ENCODE data around the gene C12orf43.

C12orf43 gene

DNA sequence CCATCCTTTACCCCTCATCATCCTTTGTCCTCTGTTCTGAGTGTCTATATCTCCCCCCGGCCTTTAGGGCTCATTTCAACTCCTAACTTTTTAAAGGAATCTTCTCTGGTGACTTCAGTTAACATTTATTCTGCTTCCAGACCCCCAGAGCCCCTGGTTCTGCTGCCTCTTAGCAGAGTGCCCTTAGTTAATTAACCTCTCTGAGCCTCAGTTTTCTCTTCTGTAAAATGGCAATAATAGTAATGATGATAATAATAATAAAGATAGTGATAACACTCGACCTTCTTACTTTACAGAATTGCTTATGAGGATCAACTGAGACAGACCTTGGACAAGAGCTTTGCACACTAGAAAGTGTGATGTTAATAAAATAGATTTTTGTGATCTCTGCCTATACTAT is 6.4 kb upstream of the C12orf43 start (continued):
- TF ChIP-seq, protein P1, sequence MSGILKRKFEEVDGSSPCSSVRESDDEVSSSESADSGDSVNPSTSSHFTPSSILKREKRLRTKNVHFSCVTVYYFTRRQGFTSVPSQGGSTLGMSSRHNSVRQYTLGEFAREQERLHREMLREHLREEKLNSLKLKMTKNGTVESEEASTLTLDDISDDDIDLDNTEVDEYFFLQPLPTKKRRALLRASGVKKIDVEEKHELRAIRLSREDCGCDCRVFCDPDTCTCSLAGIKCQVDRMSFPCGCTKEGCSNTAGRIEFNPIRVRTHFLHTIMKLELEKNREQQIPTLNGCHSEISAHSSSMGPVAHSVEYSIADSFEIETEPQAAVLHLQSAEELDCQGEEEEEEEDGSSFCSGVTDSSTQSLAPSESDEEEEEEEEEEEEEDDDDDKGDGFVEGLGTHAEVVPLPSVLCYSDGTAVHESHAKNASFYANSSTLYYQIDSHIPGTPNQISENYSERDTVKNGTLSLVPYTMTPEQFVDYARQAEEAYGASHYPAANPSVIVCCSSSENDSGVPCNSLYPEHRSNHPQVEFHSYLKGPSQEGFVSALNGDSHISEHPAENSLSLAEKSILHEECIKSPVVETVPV (CRISPR knock-in tag; IDR thresholded peaks at IDR 0.05) = no peak

DNA sequence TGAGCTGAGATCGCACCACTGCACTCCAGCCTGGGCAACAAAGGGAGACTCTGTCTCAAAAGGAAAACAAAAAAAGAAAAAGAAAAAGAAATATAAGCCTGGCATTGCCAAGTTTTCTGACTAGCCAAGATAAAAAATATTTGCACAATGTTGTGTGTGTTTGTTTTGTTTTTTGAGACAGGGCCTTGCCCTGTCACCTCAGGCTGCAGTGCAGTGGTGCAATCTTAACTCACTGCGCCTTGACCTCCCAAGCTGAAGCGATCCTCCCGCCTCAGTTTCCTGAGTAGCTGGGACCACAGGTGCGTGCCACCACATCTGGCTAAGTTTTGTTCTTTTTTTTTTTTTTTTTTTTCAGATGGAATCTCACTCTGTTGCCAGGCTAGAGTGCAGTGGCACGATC is 5.5 kb upstream of the C12orf43 start:
- no peak for ATAC-seq
- no peak for TF ChIP-seq ZFP3 (CRISPR knock-in tag; IDR thresholded peaks at IDR 0.05)
- no peak for TF ChIP-seq ISL1 (CRISPR knock-in tag; IDR thresholded peaks at IDR 0.05)
- TF ChIP-seq, protein P2, sequence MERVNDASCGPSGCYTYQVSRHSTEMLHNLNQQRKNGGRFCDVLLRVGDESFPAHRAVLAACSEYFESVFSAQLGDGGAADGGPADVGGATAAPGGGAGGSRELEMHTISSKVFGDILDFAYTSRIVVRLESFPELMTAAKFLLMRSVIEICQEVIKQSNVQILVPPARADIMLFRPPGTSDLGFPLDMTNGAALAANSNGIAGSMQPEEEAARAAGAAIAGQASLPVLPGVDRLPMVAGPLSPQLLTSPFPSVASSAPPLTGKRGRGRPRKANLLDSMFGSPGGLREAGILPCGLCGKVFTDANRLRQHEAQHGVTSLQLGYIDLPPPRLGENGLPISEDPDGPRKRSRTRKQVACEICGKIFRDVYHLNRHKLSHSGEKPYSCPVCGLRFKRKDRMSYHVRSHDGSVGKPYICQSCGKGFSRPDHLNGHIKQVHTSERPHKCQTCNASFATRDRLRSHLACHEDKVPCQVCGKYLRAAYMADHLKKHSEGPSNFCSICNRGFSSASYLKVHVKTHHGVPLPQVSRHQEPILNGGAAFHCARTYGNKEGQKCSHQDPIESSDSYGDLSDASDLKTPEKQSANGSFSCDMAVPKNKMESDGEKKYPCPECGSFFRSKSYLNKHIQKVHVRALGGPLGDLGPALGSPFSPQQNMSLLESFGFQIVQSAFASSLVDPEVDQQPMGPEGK (CRISPR knock-in tag; IDR thresholded peaks at IDR 0.05; ENCODE audit: borderline replicate concordance) = no peak
- no peak for TF ChIP-seq SNAI2 (CRISPR knock-in tag; IDR thresholded peaks at IDR 0.05)
- TF ChIP-seq, protein P3, sequence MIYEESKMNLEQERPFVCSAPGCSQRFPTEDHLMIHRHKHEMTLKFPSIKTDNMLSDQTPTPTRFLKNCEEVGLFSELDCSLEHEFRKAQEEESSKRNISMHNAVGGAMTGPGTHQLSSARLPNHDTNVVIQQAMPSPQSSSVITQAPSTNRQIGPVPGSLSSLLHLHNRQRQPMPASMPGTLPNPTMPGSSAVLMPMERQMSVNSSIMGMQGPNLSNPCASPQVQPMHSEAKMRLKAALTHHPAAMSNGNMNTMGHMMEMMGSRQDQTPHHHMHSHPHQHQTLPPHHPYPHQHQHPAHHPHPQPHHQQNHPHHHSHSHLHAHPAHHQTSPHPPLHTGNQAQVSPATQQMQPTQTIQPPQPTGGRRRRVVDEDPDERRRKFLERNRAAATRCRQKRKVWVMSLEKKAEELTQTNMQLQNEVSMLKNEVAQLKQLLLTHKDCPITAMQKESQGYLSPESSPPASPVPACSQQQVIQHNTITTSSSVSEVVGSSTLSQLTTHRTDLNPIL (CRISPR knock-in tag; IDR thresholded peaks at IDR 0.05; ENCODE audit: low read depth) = no peak
- TF ChIP-seq RARB (CRISPR knock-in tag; IDR thresholded peaks at IDR 0.05) = no peak
- no peak for TF ChIP-seq GLIS3 (CRISPR knock-in tag; IDR thresholded peaks at IDR 0.05)
- TF ChIP-seq ZNF8 (CRISPR knock-in tag; IDR thresholded peaks at IDR 0.05) = no peak
- no peak for TF ChIP-seq ZNF565 (CRISPR knock-in tag; conservative IDR thresholded peaks at IDR 0.05; ENCODE audit: low read depth)
- TF ChIP-seq, protein P4, sequence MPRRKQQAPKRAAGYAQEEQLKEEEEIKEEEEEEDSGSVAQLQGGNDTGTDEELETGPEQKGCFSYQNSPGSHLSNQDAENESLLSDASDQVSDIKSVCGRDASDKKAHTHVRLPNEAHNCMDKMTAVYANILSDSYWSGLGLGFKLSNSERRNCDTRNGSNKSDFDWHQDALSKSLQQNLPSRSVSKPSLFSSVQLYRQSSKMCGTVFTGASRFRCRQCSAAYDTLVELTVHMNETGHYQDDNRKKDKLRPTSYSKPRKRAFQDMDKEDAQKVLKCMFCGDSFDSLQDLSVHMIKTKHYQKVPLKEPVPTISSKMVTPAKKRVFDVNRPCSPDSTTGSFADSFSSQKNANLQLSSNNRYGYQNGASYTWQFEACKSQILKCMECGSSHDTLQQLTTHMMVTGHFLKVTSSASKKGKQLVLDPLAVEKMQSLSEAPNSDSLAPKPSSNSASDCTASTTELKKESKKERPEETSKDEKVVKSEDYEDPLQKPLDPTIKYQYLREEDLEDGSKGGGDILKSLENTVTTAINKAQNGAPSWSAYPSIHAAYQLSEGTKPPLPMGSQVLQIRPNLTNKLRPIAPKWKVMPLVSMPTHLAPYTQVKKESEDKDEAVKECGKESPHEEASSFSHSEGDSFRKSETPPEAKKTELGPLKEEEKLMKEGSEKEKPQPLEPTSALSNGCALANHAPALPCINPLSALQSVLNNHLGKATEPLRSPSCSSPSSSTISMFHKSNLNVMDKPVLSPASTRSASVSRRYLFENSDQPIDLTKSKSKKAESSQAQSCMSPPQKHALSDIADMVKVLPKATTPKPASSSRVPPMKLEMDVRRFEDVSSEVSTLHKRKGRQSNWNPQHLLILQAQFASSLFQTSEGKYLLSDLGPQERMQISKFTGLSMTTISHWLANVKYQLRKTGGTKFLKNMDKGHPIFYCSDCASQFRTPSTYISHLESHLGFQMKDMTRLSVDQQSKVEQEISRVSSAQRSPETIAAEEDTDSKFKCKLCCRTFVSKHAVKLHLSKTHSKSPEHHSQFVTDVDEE (CRISPR knock-in tag; IDR thresholded peaks at IDR 0.05) = no peak

DNA sequence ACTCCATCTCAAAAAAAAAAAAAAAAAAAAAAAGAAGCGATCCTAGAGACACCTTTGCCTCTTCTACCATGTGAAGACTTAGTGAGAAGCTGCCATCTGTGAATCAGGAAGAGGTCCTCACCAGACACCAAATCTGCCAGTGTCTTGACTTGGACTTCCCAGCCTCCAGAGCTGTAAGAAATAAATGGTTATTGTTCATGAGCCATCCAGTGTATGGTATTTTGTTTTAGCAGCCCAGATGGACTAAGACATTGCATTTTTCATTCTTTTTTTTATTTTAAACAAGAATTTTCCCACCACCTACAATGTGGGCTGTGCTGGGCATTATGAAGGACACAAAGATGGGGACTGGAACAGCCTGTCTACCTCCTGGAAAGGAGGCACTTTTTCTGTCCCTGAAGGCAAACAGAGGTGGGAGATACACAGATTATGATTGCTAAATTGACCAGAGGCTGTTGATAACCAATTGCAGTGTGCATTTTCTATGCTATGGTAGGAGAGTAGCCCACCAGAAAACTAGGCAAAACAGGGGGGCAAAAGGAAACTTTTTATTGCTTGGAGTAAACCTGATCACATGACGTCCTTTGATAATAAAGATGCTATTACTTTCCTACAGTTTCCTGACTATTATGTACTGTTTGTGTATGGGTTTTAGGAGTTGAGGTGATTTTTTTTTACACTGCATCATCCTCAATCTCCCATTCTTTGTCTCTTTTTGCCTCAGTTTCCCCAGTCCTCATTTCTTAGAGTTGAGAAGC is 2.8 kb upstream of the C12orf43 start:
- ATAC-seq = no peak

DNA sequence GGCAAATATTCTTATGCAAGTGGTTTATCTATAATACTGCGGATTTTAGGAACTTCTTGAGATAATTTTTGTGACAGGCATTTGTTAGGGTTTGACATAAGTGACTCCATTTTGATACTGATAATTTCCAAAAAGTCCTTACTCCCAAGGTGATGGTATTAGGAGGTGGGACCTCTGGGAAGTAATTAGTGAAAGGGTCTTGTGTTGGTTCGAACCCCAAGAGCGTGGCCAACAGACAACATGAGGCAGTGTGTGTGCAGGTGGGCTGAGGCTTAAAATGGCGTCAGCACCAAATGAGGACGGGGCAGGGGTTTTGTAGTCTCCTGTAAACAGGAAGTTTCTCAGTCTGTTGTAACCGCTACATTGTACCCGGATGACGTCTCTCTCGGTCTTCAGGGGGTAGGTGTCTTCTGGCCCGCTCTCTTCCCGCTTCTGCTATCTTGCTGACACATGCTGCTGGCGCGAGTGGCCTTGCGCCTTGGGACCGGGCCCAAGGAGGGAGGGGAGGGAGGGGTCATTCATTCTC is 1.7 kb upstream of the C12orf43 start:
- TF ChIP-seq ESRRG (CRISPR knock-in tag; IDR thresholded peaks at IDR 0.05) (no peak), RARB (CRISPR knock-in tag; IDR thresholded peaks at IDR 0.05) (no peak), TCF4 (CRISPR knock-in tag; IDR thresholded peaks at IDR 0.05; ENCODE audit: borderline replicate concordance) (no peak), ZFP30 (CRISPR knock-in tag; IDR thresholded peaks at IDR 0.05) (no peak), ZFP3 (CRISPR knock-in tag; IDR thresholded peaks at IDR 0.05) (no peak), BACH2 (CRISPR knock-in tag; IDR thresholded peaks at IDR 0.05; ENCODE audit: borderline replicate concordance) (no peak), ISL1 (CRISPR knock-in tag; IDR thresholded peaks at IDR 0.05) (no peak), ARNTL (CRISPR knock-in tag; IDR thresholded peaks at IDR 0.05; ENCODE audit: borderline replicate concordance, low read depth) (no peak)
- TF ChIP-seq, protein P1 (CRISPR knock-in tag; IDR thresholded peaks at IDR 0.05) = no peak
- TF ChIP-seq, protein P2 (CRISPR knock-in tag; IDR thresholded peaks at IDR 0.05; ENCODE audit: borderline replicate concordance) = no peak

More for the DNA sequence above, 2.8 kb upstream of the C12orf43 start:
- TF ChIP-seq ZNF565 (CRISPR knock-in tag; conservative IDR thresholded peaks at IDR 0.05; ENCODE audit: low read depth) = no peak
- no peak for TF ChIP-seq CSDC2 (CRISPR knock-in tag; IDR thresholded peaks at IDR 0.05)

More for the DNA sequence above, 1.7 kb upstream of the C12orf43 start:
- no peak for ATAC-seq

All from SK-N-SH treated with all-trans-retinoic acid at 6 μM for 48 hours (cell line).